NCI-H510A treated with DMSO at 0.1 percent for 48 hours (cell line): ENCODE data around the gene FSTL5.

Source experiments
- DNase-seq: peaks from one replicate; lab custom pipeline; 2025; lab: John Stamatoyannopoulos, UW

Gene FSTL5

GRCh38 chr4:161936625-161937550, 226.9 kb downstream of the FSTL5 start:
- DNase-seq, result no peak

GRCh38 chr4:161931089-161931488, 232.7 kb downstream of the FSTL5 start:
- no peak for DNase-seq

- DNase-seq, result no peak
These were observed 233.8 kb downstream of the FSTL5 start for GRCh38 chr4:161929956-161930355.

- no peak for DNase-seq
These were observed 237.6 kb downstream of the FSTL5 start for GRCh38 chr4:161926033-161926828.

- no peak for DNase-seq
These were observed 243.3 kb downstream of the FSTL5 start for GRCh38 chr4:161920304-161921052.

- no peak for DNase-seq
These were observed 244.2 kb downstream of the FSTL5 start for GRCh38 chr4:161919442-161920220.

GRCh38 chr4:161916035-161916434, 247.8 kb downstream of the FSTL5 start:
- no peak for DNase-seq

- no peak for DNase-seq
These were observed 256.2 kb downstream of the FSTL5 start for GRCh38 chr4:161907590-161907955.

- DNase-seq, result no peak
These were observed 256.8 kb downstream of the FSTL5 start for GRCh38 chr4:161906836-161907589.

GRCh38 chr4:161900110-161900509, 263.7 kb downstream of the FSTL5 start:
- DNase-seq, result no peak

GRCh38 chr4:161894493-161895167, 269.2 kb downstream of the FSTL5 start:
- DNase-seq, result no peak

- DNase-seq, result no peak
These were observed 269.8 kb downstream of the FSTL5 start for GRCh38 chr4:161894014-161894413.

- DNase-seq, result no peak
These were observed 270.2 kb downstream of the FSTL5 start for GRCh38 chr4:161893566-161893965.

GRCh38 chr4:161892951-161893350, 270.8 kb downstream of the FSTL5 start:
- peak; percentile 43 for DNase-seq

- no peak for DNase-seq
These were observed 280.6 kb downstream of the FSTL5 start for GRCh38 chr4:161883157-161883556.

GRCh38 chr4:161881370-161881769, 282.4 kb downstream of the FSTL5 start:
- no peak for DNase-seq

GRCh38 chr4:161869511-161869910, 294.3 kb downstream of the FSTL5 start:
- no peak for DNase-seq

- no peak for DNase-seq
These were observed 307.0 kb downstream of the FSTL5 start for GRCh38 chr4:161856711-161857326.

- no peak for DNase-seq
These were observed 313.2 kb downstream of the FSTL5 start for GRCh38 chr4:161850631-161851030.

- DNase-seq, result no peak
These were observed 322.0 kb downstream of the FSTL5 start for GRCh38 chr4:161841759-161842158.
